Heart left ventricle (tissue), 16 donors: ENCODE data around the gene MRPL34. TPM values are rescaled to one million over a fixed set of nuclear protein-coding genes. Genes with fewer than 3 reads are reported as not detected.

ENCODE experiments used
- ATAC-seq, 4 donors: fragments of 200-7000 bp; cut with Tn5 transposase; one replicate each; pipeline ENCODE4 v1.9.1; 2020 to 2022; ENCODE audit warnings: moderate library complexity in 4 of 4, mild to moderate bottlenecking in 3 of 4, moderate number of reproducible peaks in 1 of 4
- DNase-seq, 5 donors: peaks; one replicate each; pipeline ENCODE4 v3.0.0-alpha.2; 2020
- H3K27ac ChIP-seq, 12 donors: fragments of 200-600 bp; sonication (generic) in 4 of 12; one replicate each; pipeline versions ENCODE4 v1.5.0 to v1.8.0; 2016 to 2022; ENCODE audit warnings: mild to moderate bottlenecking in 2 of 12
- H3K27me3 ChIP-seq, 9 donors: fragments of 200-600 bp; sonication (generic) in 2 of 9; one replicate each; pipeline versions ENCODE4 v1.5.1 to v1.8.0; 2016 to 2022; ENCODE audit warnings: mild to moderate bottlenecking in 3 of 9
- H3K36me3 ChIP-seq, 9 donors: fragments of 200-600 bp; sonication (generic) in 2 of 9; one replicate each; pipeline versions ENCODE4 v1.5.0 to v1.8.0; 2018 to 2022; ENCODE audit warnings: mild to moderate bottlenecking in 2 of 9
- H3K4me1 ChIP-seq, 12 donors: fragments of 200-600 bp; sonication (generic) in 4 of 12; one replicate each; pipeline versions ENCODE4 v1.5.0 to v1.8.0; 2016 to 2022; ENCODE audit warnings: mild to moderate bottlenecking in 3 of 12
- H3K4me3 ChIP-seq, 12 donors: fragments of 200-600 bp; sonication (generic) in 4 of 12; one replicate each; pipeline versions ENCODE4 v1.5.0 to v1.8.0; 2017 to 2022; ENCODE audit warnings: mild to moderate bottlenecking in 9 of 12, moderate library complexity in 4 of 12
- H3K9me3 ChIP-seq, 12 donors: fragments of 200-600 bp; sonication (generic) in 4 of 12; one replicate each; pipeline versions ENCODE4 v1.5.0 to v1.8.0; 2016 to 2022; ENCODE audit warnings: mild to moderate bottlenecking in 1 of 12
- CTCF ChIP-seq, 12 donors: fragments of 200-600 bp; sonication (generic) in 4 of 12; IDR thresholded peaks; one replicate each; pipeline versions ENCODE4 v1.5.0 to v1.8.0; 2018 to 2022; ENCODE audit warnings: antibody characterized with exemption in 12 of 12, mild to moderate bottlenecking in 5 of 12
- POLR2A ChIP-seq, 2 donors: fragments of 450-650 bp; IDR thresholded peaks; one replicate each; pipeline ENCODE4 v1.6.1; 2017; ENCODE audit warnings: antibody characterized with exemption in 2 of 2, mild to moderate bottlenecking in 2 of 2, moderate library complexity in 2 of 2
- WGBS, 4 donors: extraction: QIAGEN DNeasy Blood & Tissue Kit in 2 of 4; methylation state at CpG; one replicate each; pipeline versions ENCODE4 v1.1.5 to v1.1.7; 2013 to 2018; 5-methylcytosine and 5-hydroxymethylcytosine counted together
- intact Hi-C, 10 donors: fragments of 100-400 bp; cut with DNase I; formaldehyde crosslinking; loops; one replicate each; pipeline versions ENCODE4 v1.11.1 to v1.14.2; 2022
- polyA plus RNA-seq, 2 donors: library from polyadenylated mRNA; stranded (reverse); fragments of 200-250 nt; gene quantifications; one replicate each; pipeline ENCODE4 v1.2.3, GENCODE V29; 2013
- total RNA-seq, 9 donors: library from RNA; depleted of rRNA in 2 of 9; stranded (reverse); fragments of >200 nt in 2 of 9; fragmentation: NEBNext Ultra II Directional in 3 of 9; extraction: Animal tissue kit (Norgen Biotek cat#: 25700) in 3 of 9; gene quantifications; one replicate each; pipeline versions ENCODE4 v1.1.0 to v1.2.4, GENCODE V29; 2016 to 2023
- donor health status: ischemic (EF 13 %, LVEDD 7.1; RV severe dilation, severe dysfunction).
- donor health status: healthy with polysubstance abuse.
- donor health status: DM: no; HTN: yes; CAD: no.
- donor health status: DM: no; HTN: no; CAD: no.
- donor health status: ischemic (EF 25% LVEDD 6.9; RV normal size, moderate dysfunction).
- donor health status: ischemic (EF 25% LVEDD 5.7; RV mildly dilated, moderate dysfunction).
- donor health status: healthy.
- donor health status: DM: yes; HTN: yes; CAD: no.
- donor health status: ischemic (EF 35%, LVEDD 5.7; RV mildly dilated, moderate dysfunction).
- donor health status: nonischemic (EF 11% LVEDD 7.7; RV severe dilation, severe dysfunction).
- donor health status: DM: yes; HTN: yes; CAD: no.
- donor health status: PGD.
- donor health status: ischemic (EF 29% LVEDD 5.4; RV normal size, mild dysfunction).
- donor health status: nonischemic (EF 23%, LVEDD 6.1; RV moderate dilation, normal function).

The MRPL34 gene
- total and polyA plus RNA-seq, 11 donors: 97.8 to 389 (median 190) TPM

DNA sequence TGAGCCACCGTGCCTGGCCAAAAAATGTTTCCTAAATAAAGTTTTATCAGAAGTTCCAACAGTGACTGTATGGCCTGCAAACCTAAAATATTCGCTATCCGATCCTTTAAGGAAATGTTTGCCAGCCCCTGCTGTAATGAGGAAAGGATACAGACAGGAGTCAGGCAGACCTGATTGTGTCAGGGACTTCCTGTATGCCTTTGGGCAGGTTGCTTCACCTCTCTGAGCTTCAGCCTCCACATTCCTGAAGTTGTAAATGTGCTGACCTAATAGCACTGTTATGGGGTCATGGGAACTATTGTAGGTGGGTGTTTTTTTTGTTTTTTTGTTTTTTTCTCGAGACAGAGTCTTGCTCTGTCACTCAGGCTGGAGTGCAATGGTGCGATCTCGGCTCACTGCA, 8.7 kb upstream of the MRPL34 start:
- H3K27me3 ChIP-seq: no peaks in the 10 kb centered on the region
- H3K9me3 ChIP-seq: peaks cover 0 to 6% (median 0%) of the 10 kb centered on the region in 12 donors
- ATAC-seq (no peak), DNase-seq (no peak)
- intact Hi-C loops: loop anchor here in 4 of 10 donors (5.0 to 10.0 kb wide), 2 partner anchors 45 to 88 kb away; no protein-coding TSS in a partner anchor
- peaks cover 0 to 33% (median 8%) of the 10 kb centered on the region in 9 donors for H3K36me3 ChIP-seq
- no peak overlapping the region for H3K4me3 ChIP-seq
- H3K4me1 ChIP-seq: peaks cover 0 to 8% (median under 1%) of the 10 kb centered on the region in 12 donors
- WGBS, 4 donors: 85 to 91% (median 90%) methylated on average over 6 of the region's 6 CpGs
- TF ChIP-seq POLR2A (IDR thresholded peaks at IDR 0.05) (no peak), CTCF (IDR thresholded peaks at IDR 0.05) (no peak)
- H3K27ac ChIP-seq: no peak overlapping the region

DNA sequence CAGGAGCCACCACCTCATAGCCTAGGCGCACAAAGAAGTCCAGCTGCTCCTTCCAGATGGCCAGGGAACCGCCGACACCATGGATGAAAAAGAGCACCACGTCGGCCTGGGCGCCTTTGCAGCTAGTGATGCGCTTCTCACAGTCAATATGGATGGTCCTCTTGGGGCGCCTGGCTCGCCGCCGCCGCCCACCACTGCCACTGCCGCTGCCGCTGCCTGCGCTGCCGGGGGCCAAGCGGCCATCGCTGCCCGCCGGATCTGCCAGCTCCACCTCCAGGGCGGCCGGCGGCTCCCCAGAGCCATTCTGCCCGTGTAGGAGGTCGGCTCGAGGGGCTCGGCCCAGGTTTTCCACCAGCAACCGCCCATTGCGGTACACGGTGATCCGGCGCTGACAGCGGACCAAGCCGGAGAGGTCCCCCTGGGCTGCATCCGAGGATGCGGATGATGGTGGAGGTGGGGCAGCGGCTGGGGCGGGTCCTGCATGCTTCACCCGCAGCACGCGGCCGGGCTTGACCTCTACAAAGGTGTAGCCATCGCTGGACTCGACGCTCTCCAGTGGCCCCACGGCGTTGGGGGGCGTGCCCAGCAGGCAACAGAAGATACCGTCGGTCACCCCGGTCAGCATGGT, 4.6 kb upstream of the MRPL34 start:
- peaks cover 3 to 35% (median 24%) of the 10 kb centered on the region in 12 donors for H3K4me1 ChIP-seq

DNA sequence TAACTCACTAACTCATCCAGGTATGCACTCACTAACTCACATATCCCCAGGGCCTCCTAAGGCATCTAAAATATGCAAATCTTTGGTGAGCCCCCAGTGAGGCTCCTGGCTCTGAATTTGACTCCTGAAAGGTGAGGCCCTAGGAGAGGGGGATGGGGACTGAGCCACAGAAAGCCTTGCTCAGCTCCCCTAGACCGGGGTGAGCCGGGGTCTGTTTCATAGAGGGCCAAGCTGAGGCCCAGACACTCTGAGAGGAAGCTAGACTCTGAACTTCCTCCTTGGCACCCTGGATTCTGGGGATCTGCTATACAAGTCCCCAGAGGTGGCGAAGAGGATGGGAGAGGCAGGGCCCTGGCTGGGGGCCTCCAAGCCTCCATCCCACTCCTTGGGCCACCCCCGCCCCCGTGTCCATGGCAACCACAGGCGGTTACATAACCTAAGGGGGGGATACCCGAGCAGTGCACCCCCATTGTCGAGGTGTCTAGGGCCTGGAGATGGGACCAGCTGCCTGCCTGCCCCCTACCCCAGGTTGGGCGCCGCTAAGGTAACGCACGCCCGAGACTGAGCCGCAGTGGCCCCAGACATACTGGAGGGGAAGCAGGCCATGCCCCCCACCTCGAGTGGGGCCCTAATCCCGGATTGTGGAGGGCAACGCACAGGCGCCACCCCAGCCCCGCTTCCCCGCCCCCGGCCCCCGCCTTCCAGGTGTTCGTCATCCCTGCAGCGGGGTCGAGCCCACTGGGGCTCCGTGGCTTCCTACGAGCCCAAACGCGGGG, 3.1 kb upstream of the MRPL34 start:
- Histone ChIP-seq H3K4me3 (peak overlapping the region; percentile 50 to 99 (median 82)), H3K27me3 (no peaks in the 10 kb centered on the region), H3K27ac (peak overlapping the region; percentile 33 to 95 (median 78)), H3K9me3 (peaks cover 0 to 6% (median 0%) of the 10 kb centered on the region in 12 donors), H3K4me1 (peaks cover 3 to 48% (median 34%) of the 10 kb centered on the region in 12 donors), H3K36me3 (peaks cover 0 to 25% (median 5%) of the 10 kb centered on the region in 9 donors)
- no peak for DNase-seq
- no peak for TF ChIP-seq POLR2A (IDR thresholded peaks at IDR 0.05)
- TF ChIP-seq CTCF (IDR thresholded peaks at IDR 0.05): no peak
- 10 to 21% (median 13%) methylated on average over 12 to 29 of the region's 29 CpGs for WGBS, 4 donors
- intact Hi-C loops: no loop called here
- no peak for ATAC-seq

More for the DNA sequence above, 4.6 kb upstream of the MRPL34 start:
- Histone ChIP-seq H3K36me3 (peaks cover 0 to 33% (median 5%) of the 10 kb centered on the region in 9 donors), H3K27me3 (no peaks in the 10 kb centered on the region), H3K9me3 (peaks cover 0 to 6% (median 0%) of the 10 kb centered on the region in 12 donors), H3K27ac (no peak overlapping the region), H3K4me3 (no peak overlapping the region)
- intact Hi-C loops: no loop called here
- WGBS, 4 donors: 92 to 94% (median 93%) methylated on average over 36 to 51 of the region's 51 CpGs
- ATAC-seq (no peak), DNase-seq (no peak)
- no peak for TF ChIP-seq POLR2A (IDR thresholded peaks at IDR 0.05)
- TF ChIP-seq CTCF (IDR thresholded peaks at IDR 0.05): no peak
